ENCODE data around the gene IFT25.
"Not testable (repeated sequence)": the region's sequence is repeated elsewhere in the genome, so short reads cannot be mapped to it uniquely, and the experiment has no call there.

IFT25 gene

DNA sequence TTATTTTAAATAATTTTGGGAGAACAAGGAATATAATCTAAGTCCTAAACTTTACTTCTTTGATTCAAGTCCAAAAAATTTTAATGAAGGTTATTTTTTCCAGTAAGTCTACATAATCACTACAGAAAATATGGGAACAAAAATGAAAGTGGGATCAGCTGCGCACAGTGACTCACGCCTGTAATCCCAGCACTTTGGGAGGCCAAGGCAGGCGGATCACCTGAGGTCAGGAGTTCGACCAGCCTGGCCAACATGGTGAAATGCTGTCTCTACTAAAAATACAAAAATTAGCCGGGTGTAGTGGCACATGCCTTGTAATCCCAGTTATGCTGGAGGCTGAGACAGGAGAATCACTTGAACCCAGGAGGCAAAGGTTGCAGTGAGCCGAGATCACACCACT lies 61.9 kb downstream of the IFT25 start:
- DNase-seq (ENCODE audit: low spot score): not testable (repeated sequence)

- DNase-seq (ENCODE audit: low spot score): not testable (repeated sequence)
Measured at GRCh38 chr1:53881853-53882252, 63.6 kb downstream of the IFT25 start.

DNA sequence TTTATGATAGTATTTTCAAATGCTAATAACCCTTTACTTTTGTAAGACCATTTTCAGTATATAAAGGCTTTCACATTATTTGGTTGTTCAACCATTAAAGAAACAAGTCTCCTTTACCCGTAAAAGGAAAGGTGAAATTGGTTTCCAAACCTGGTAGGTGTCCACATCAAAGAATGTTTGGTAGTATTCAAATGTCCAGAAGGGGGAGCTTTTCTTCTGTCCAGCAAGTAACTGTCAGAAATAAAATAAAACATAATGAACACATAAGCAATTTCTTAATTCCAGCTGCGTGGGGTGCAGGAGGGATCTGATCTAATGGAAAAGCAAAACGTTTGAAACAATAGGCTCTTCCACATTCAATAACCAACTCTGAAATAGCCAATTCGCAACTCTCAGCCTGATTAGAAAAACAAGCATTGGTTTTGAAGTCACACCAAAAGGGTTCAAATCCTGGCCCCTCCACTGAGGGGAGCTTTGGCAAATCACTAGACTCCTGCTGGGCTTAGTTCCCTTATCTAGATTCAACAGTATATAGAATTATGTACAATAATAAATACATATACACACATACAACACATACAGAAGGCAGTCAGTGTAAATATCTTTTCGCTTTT lies 66.9 kb downstream of the IFT25 start:
- DNase-seq (ENCODE audit: low spot score): peak; percentile 62

DNA sequence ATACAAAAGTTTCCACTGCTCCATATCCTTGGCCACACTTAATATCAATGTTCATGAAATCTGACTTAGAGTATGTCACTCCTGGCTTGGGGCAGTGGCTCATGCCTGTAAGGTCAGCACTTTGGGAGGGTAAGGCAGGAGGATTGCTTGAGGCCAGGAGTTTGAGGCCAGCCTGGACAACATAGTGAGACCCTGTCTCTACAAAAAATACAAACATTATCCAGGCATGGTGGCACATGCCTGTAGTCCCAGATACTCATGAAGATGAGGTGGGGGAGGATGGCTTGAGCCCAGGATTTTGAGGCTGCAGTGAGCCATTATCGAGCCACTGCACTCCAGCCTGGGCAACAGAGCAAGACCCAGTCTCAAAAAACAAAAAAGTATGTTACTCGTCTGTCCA lies 70.3 kb downstream of the IFT25 start:
- DNase-seq (ENCODE audit: low spot score): not testable (repeated sequence)

GRCh38 chr1:53871773-53872484 lies 73.6 kb downstream of the IFT25 start:
- DNase-seq (ENCODE audit: low spot score): no peak
